Right ventricle myocardium inferior (tissue), 1 donor: ENCODE results near the gene THRB. TPM values are rescaled to one million over a fixed set of nuclear protein-coding genes. Genes with fewer than 3 reads are reported as not detected.
"Not testable (repeated sequence)": the region's sequence is repeated elsewhere in the genome, so short reads cannot be mapped to it uniquely, and the experiment has no call there.

Experiments used
- ATAC-seq: fragments of 200-7000 bp; cut with Tn5 transposase; one replicate; pipeline ENCODE4 v1.9.1; 2020; ENCODE audit warnings: mild to moderate bottlenecking, moderate library complexity
- DNase-seq: peaks from one replicate; pipeline ENCODE4 v3.0.0; 2021; ENCODE audit errors: missing footprints
- intact Hi-C: fragments of 100-400 bp; cut with DNase I; formaldehyde crosslinking; loops from one replicate; pipeline ENCODE4 v1.11.0; 2022
- microRNA-seq: library from miRNA; unstranded; fragments of <30 nt; microRNA quantifications from one replicate; pipeline ENCODE4 v1.2.0, GENCODE V29; 2020
- total RNA-seq: library from RNA; stranded (reverse); fragmentation: NEBNext Ultra II Directional; extraction: Animal tissue kit (Norgen Biotek cat#: 25700); gene quantifications from one replicate; pipeline ENCODE4 v1.2.1, GENCODE V29; 2021
- donor health status: DM: no; HTN: yes; CAD: no; lungs with severe emphysema.

Gene THRB
- total RNA-seq, 1 donor from 2014 or later: 25.9 TPM

DNA sequence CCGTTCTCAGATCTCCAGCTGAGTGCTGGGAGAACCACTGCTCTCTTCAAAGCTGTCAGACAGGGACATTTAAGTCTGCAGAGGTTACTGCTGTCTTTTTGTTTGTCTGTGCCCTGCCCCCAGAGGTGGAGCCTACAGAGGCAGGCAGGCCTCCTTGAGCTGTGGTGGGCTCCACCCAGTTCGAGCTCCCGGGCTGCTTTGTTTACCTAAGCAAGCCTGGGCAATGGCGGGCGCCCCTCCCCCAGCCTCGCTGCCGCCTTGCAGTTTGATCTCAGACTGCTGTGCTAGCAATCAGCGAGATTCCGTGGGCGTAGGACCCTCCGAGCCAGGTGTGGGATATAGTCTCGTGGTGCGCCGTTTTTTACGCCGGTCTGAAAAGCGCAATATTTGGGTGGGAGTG lies 399.8 kb downstream of the THRB start:
- intact Hi-C loops, ATAC-seq, DNase-seq: not testable (repeated sequence)

DNA sequence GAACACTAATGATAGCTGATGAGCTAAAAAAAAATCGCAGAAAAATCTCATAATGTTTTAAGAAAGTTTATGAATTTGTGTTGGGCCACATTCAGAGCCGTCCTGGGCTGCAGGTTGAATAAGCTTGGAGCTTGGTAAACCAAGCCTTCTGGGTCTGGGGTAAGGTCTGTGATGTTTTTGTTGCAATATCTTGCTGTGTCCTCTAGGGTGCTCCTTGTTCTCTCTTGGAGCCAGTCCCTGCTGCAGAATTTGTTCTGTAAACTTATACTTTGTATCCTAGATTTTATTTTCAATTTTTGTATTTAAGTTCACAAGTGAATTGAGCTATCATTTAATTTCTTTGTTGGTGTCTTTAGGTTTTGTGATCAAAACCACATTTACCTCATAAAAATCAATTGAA lies 405.9 kb downstream of the THRB start:
- DNase-seq (no peak), ATAC-seq (no peak)
- intact Hi-C loops: no loop called here

DNA sequence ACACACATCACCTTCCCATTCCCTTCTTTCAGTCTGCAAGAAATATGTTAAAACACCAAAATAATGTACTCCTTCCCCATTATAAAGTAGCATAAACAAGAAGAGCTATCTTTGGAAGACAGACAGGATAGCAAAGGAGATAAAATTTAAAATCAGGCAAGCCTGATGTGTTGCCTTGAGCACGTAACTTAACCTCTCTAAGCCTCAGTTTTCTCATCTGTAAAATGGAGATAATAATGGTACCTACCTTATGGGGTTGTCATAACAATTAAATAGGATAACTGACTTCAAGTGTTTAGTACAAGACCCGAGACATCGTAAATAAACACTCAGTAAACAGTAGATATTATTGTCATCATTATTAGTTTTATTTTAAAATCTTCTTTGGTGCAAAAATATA lies 407.2 kb downstream of the THRB start:
- no peak for ATAC-seq
- no peak for DNase-seq
- intact Hi-C loops: no loop called here

DNA sequence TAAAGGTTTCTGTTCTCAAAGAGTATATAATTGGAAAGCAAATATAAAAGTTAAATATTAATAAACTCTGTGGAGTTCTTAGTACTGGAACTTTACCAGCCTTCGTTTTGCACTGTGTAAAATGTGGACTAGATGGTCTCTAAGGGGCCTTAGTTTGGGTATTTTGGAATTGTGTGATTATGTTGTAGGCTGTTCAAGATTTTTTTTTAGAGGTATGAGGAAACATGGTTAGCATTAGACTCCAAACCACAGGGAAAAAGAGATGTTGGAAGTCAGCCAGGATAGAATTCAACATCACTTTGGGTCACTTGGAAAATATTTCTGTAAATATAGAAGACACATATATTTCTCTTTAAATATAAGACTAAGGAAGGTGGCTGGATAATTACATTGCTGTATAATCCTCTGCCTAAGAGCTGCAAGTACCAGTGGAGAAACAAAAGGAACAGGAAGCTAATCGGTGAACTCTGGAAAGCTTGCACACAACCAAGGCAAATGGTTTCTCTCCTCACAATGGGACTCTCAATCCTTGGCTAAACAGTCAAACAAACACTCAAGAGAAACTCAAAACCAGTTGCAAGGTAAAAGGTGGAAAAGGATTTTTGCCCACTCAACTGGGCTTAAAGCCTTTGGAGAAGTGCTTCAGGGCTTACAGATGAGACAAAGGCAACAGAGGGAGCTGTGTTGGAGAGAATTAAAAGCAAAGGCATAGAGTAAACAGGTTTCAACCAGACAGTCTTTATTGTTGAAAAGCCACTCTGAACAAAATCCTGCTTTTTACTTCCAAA lies 407.8 kb downstream of the THRB start:
- intact Hi-C loops: no loop called here
- DNase-seq (no peak), ATAC-seq (no peak)

DNA sequence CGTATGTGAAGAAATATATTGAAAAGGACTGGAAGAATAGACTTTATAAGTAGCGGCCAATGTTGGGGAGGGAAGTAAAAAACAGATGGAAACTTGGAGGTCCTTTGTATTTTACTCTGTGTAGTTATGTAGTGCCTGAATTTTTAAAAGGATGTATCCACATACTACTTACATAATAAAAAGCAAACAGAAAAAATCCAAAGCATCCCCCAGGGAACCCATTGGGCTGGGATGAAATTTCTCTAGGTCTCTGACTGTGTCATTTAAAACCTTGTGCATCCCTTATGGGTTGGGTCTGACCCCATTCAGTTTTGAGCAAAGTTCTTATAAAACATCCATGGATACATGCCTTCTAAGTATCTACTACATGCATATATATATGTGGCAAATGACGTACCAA lies 408.4 kb downstream of the THRB start:
- intact Hi-C loops: no loop called here
- no peak for ATAC-seq
- no peak for DNase-seq

DNA sequence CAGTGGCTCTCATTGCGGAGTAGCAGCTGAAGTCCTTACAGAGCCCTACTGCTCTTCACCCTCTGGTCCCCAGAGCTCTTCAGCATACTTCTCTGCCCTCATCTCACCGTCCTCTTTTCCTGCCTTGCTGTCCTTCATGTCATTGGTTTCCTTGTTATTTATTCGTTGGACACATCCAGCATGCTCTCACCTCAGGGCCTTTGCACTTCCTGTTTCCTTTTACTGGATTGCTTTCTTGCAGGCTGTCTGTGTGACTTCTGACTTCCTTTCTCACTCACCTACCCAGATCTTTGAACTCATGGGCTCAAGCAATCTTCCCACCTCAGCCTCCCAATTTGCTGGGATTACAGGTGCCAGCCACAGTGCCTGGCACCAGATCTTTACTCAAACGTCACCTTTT lies 422.5 kb downstream of the THRB start:
- intact Hi-C loops: no loop called here
- DNase-seq: no peak
- no peak for ATAC-seq

DNA sequence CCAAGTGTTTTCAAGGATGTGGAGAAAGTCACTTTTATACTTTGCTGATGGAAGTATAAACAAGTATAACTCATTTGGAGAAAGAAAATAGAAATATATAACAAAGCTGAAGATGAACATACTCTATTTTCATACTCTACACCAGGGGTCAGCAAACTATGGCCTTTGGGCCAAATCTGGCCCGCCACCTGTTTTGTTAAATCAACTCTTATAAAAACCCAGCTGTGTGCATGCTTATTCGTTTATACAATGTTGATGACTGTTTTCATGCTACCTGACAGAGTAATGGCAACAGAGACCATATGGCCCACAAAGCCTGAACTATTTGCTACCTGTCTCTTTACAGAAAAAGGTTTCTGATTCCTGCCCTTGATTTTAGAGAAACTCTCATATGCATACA lies 425.6 kb downstream of the THRB start:
- no peak for DNase-seq
- intact Hi-C loops: loop anchor here (5.0 kb wide), 1 partner anchor 168 kb away; no protein-coding TSS in a partner anchor

DNA sequence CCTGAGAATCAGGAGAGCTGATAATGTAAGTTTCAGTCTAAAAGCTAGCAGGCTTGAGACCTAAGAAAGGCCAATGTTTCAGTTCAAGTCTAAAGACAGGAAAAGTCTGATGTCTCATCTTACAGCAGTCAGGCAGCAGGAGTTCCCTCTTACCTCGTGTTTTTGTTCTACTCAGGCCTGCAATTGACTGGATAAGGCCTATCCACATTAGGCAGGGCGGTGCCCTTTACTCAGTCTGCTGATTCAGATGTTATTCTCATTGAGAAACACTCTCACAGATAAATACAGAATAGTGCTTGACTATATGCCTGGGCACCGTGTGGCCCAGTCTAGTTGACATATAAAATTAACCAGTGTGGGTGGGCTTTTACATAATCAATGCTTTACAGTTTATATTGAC lies 427.2 kb downstream of the THRB start:
- DNase-seq: no peak
- ATAC-seq: no peak
- intact Hi-C loops: loop anchor here (5.0 kb wide), 1 partner anchor 170 kb away; no protein-coding TSS in a partner anchor

More for the DNA sequence above, 425.6 kb downstream of the THRB start:
- no peak for ATAC-seq

Small RNA genes within 50 kb of the gene (microRNA-seq; reads per million reads assigned to microRNA genes)
- not detected for gene MIR4792
